ENCODE data around the gene RIPK4. TPM values are rescaled to one million over a fixed set of nuclear protein-coding genes. Genes with fewer than 3 reads are reported as not detected.

Gene RIPK4
- total and polyA plus RNA-seq, 3 donors from 2014 or later = 3.9 to 10.2 (median 5.9) TPM

DNA sequence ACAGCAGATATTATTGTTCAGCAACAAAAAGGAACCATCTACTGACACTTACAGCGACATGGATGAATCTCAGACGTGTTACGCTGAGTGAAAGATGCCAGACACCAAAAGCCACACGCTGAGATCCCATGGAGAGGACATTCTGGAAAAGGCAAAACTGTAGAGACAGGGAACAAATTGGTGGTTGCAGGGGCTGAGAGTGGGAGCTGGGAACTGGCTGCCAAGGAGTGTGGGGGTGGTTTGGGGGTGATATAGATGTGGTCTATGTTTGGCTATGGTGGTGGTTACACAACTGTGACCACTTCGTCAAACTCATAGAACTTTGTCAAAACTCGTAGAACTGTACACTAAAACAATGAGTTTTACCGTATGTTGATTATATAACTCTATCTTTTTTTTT is 57.7 kb downstream of the RIPK4 start:
- no peak for TF ChIP-seq POLR2A (IDR thresholded peaks at IDR 0.05)
- no peak for TF ChIP-seq CTCF (IDR thresholded peaks at IDR 0.05)
- Histone ChIP-seq H3K4me1 (no peaks in the 10 kb centered on the region), H3K4me3 (no peak overlapping the region), H3K9me3 (no peaks in the 10 kb centered on the region), H3K27me3 (no peaks in the 10 kb centered on the region), H3K36me3 (ENCODE audit: low read depth, missing control alignments) (no peaks in the 10 kb centered on the region), H3K27ac (no peak overlapping the region)
- intact Hi-C loops (cut with DNase I; ENCODE audit: low total_unique reads) = no loop called here
- WGBS, 2 donors = 77 to 83% methylated on average over 7 of the region's 7 CpGs
- DNase-seq = no peak

- Histone ChIP-seq H3K4me3 (no peak overlapping the region), H3K9me3 (no peaks in the 10 kb centered on the region), H3K27me3 (no peaks in the 10 kb centered on the region), H3K4me1 (no peaks in the 10 kb centered on the region), H3K36me3 (ENCODE audit: low read depth, missing control alignments) (no peaks in the 10 kb centered on the region), H3K27ac (no peak overlapping the region)
- TF ChIP-seq CTCF (IDR thresholded peaks at IDR 0.05) = no peak
- no peak for TF ChIP-seq POLR2A (IDR thresholded peaks at IDR 0.05)
- intact Hi-C loops (cut with DNase I; ENCODE audit: low total_unique reads) = no loop called here
- no peak for DNase-seq
Measured at GRCh38 chr21:41707960-41708330, 58.9 kb downstream of the RIPK4 start.

- intact Hi-C loops (cut with DNase I; ENCODE audit: low total_unique reads) = no loop called here
- H3K4me1 ChIP-seq = no peaks in the 10 kb centered on the region
- no peak overlapping the region for H3K27ac ChIP-seq
- no peaks in the 10 kb centered on the region for H3K36me3 ChIP-seq (ENCODE audit: low read depth, missing control alignments)
- TF ChIP-seq CTCF (IDR thresholded peaks at IDR 0.05) (no peak), POLR2A (IDR thresholded peaks at IDR 0.05) (no peak)
- no peak for DNase-seq
- no peak overlapping the region for H3K4me3 ChIP-seq
- 47 to 67% methylated on average over 6 of the region's 6 CpGs for WGBS, 2 donors
- no peaks in the 10 kb centered on the region for H3K9me3 ChIP-seq
- H3K27me3 ChIP-seq = no peaks in the 10 kb centered on the region
Measured at GRCh38 chr21:41707231-41707959, 59.5 kb downstream of the RIPK4 start.

GRCh38 chr21:41706678-41707077 is 60.2 kb downstream of the RIPK4 start:
- Histone ChIP-seq H3K36me3 (ENCODE audit: low read depth, missing control alignments) (no peaks in the 10 kb centered on the region), H3K4me3 (no peak overlapping the region), H3K9me3 (no peaks in the 10 kb centered on the region), H3K27me3 (no peaks in the 10 kb centered on the region), H3K4me1 (no peaks in the 10 kb centered on the region), H3K27ac (no peak overlapping the region)
- intact Hi-C loops (cut with DNase I; ENCODE audit: low total_unique reads) = no loop called here
- DNase-seq = no peak
- WGBS, 2 donors = 49 to 55% methylated on average over 3 of the region's 3 CpGs
- no peak for TF ChIP-seq POLR2A (IDR thresholded peaks at IDR 0.05)
- TF ChIP-seq CTCF (IDR thresholded peaks at IDR 0.05) = no peak

GRCh38 chr21:41706263-41706639 is 60.6 kb downstream of the RIPK4 start:
- Histone ChIP-seq H3K9me3 (no peaks in the 10 kb centered on the region), H3K4me1 (no peaks in the 10 kb centered on the region), H3K36me3 (ENCODE audit: low read depth, missing control alignments) (no peaks in the 10 kb centered on the region), H3K27me3 (no peaks in the 10 kb centered on the region), H3K27ac (no peak overlapping the region), H3K4me3 (no peak overlapping the region)
- TF ChIP-seq CTCF (IDR thresholded peaks at IDR 0.05) (no peak), POLR2A (IDR thresholded peaks at IDR 0.05) (no peak)
- DNase-seq = no peak
- intact Hi-C loops (cut with DNase I; ENCODE audit: low total_unique reads) = no loop called here
- 59 to 74% methylated on average over 4 of the region's 4 CpGs for WGBS, 2 donors

Measured in testis (tissue), 3 donors.